HEK293 (cell line): ENCODE data around the gene ZNF613.
A peak's percentile ranks its signal among the peaks of the same experiment; 100 is the strongest.

Experiments
- CTCF ChIA-PET: fragments of 350-600 bp; formaldehyde crosslinking; extraction: SDS; loops from one replicate; lab custom pipeline; 2021; ENCODE audit warnings: antibody characterized with exemption; lab: Yijun Ruan, JAX
- POLR2A ChIA-PET: fragments of 300-600 bp; formaldehyde crosslinking; extraction: SDS; loops from one replicate; lab custom pipeline; 2020; ENCODE audit warnings: antibody characterized with exemption, inconsistent platforms; lab: Yijun Ruan, JAX
- H3K27ac ChIP-seq: fragments of 200-500 bp; sonication (Bioruptor generic); 2 replicates; pipeline ENCODE4 v1.5.1; 2014; ENCODE audit warnings: low read depth, low read length, control low read depth, inconsistent platforms; ENCODE audit errors: extremely low read depth
- H3K36me3 ChIP-seq, 2 experiments: fragments of 200-500 bp in 1 of 2; sonication (Bioruptor generic) in 1 of 2; 1 replicate in 1 of 2; 2 replicates in 1 of 2; pipeline ENCODE4 v1.5.1; 2014 to 2017; ENCODE audit warnings: inconsistent platforms in 2 of 2, low read length in 2 of 2; ENCODE audit not compliant: control insufficient read depth in 2 of 2, insufficient read depth in 1 of 2
- H3K4me1 ChIP-seq: fragments of 200-500 bp; sonication (Bioruptor generic); 2 replicates; pipeline ENCODE4 v1.5.1; 2014; ENCODE audit warnings: mild to moderate bottlenecking, low read length, inconsistent platforms; ENCODE audit not compliant: control insufficient read depth, insufficient read depth
- H3K4me3 ChIP-seq: 2 replicates; pipeline ENCODE4 v1.5.1; 2011; ENCODE audit warnings: low read depth, mild to moderate bottlenecking, control low read depth, low read length, moderate library complexity
- H3K9me3 ChIP-seq: fragments of 200-500 bp; sonication (Bioruptor generic); 2 replicates; pipeline ENCODE4 v1.5.1; 2014; ENCODE audit warnings: low read depth, low read length, inconsistent platforms; ENCODE audit not compliant: control insufficient read depth, insufficient read depth
- BCL11B ChIP-seq: fragments of 450-650 bp; formaldehyde crosslinking; IDR thresholded peaks from 2 replicates; pipeline ENCODE4 v1.5.1; 2016; ENCODE audit warnings: low read depth, missing biosample characterization, missing genetic modification characterization
- GLIS1 ChIP-seq: fragments of 450-650 bp; formaldehyde crosslinking; IDR thresholded peaks from 2 replicates; pipeline ENCODE4 v1.5.1; 2016; ENCODE audit warnings: missing biosample characterization, missing genetic modification characterization
- KLF1 ChIP-seq: fragments of 450-650 bp; formaldehyde crosslinking; IDR thresholded peaks from 2 replicates; pipeline ENCODE4 v1.5.1; 2016; ENCODE audit warnings: missing biosample characterization, missing genetic modification characterization
- MEIS1 ChIP-seq: sonication (generic); formaldehyde crosslinking; IDR thresholded peaks from 2 replicates; pipeline ENCODE4 v1.8.1; 2022; ENCODE audit warnings: missing genetic modification reagents, mild to moderate bottlenecking, borderline replicate concordance
- SALL2 ChIP-seq: fragments of 450-650 bp; formaldehyde crosslinking; IDR thresholded peaks from 2 replicates; pipeline ENCODE4 v1.5.0; 2017; ENCODE audit warnings: missing biosample characterization, mild to moderate bottlenecking, missing genetic modification characterization, borderline replicate concordance
- SP7 ChIP-seq: fragments of 450-650 bp; formaldehyde crosslinking; IDR thresholded peaks from 2 replicates; pipeline ENCODE4 v1.5.1; 2016; ENCODE audit warnings: missing biosample characterization, missing genetic modification characterization
- ZFP3 ChIP-seq: fragments of 450-650 bp; formaldehyde crosslinking; IDR thresholded peaks from 2 replicates; pipeline ENCODE4 v1.5.1; 2016; ENCODE audit warnings: low read depth, missing biosample characterization, missing genetic modification characterization
- ZIC2 ChIP-seq: fragments of 450-650 bp; formaldehyde crosslinking; IDR thresholded peaks from 2 replicates; pipeline ENCODE4 v1.5.1; 2016; ENCODE audit warnings: missing biosample characterization, missing genetic modification characterization
- ZNF112 ChIP-seq: fragments of 450-650 bp; formaldehyde crosslinking; IDR thresholded peaks from 2 replicates; pipeline ENCODE4 v1.5.0; 2017; ENCODE audit warnings: missing biosample characterization, missing genetic modification characterization
- ZNF155 ChIP-seq: fragments of 450-650 bp; formaldehyde crosslinking; IDR thresholded peaks from 2 replicates; pipeline ENCODE4 v1.5.1; 2016; ENCODE audit warnings: missing biosample characterization, missing genetic modification characterization
- ZNF16 ChIP-seq: fragments of 450-650 bp; formaldehyde crosslinking; IDR thresholded peaks from 2 replicates; pipeline ENCODE4 v1.5.1; 2016; ENCODE audit warnings: low read depth, missing biosample characterization, missing genetic modification characterization
- ZNF169 ChIP-seq: fragments of 450-650 bp; formaldehyde crosslinking; IDR thresholded peaks from 2 replicates; pipeline ENCODE4 v1.5.1; 2016; ENCODE audit warnings: missing biosample characterization, missing genetic modification characterization
- ZNF248 ChIP-seq: fragments of 450-650 bp; formaldehyde crosslinking; IDR thresholded peaks from 2 replicates; pipeline ENCODE4 v1.5.1; 2017; ENCODE audit warnings: missing biosample characterization, missing genetic modification characterization
- ZNF266 ChIP-seq: fragments of 450-650 bp; formaldehyde crosslinking; IDR thresholded peaks from 2 replicates; pipeline ENCODE4 v1.5.1; 2016; ENCODE audit warnings: missing biosample characterization, missing genetic modification characterization, low read depth
- ZNF341 ChIP-seq: fragments of 450-650 bp; formaldehyde crosslinking; IDR thresholded peaks from 2 replicates; pipeline ENCODE4; 2016; ENCODE audit warnings: low read depth, missing biosample characterization, missing genetic modification characterization
- ZNF366 ChIP-seq: fragments of 450-650 bp; formaldehyde crosslinking; conservative IDR thresholded peaks from 2 replicates; pipeline ENCODE4 v1.5.1; 2016; ENCODE audit warnings: missing biosample characterization, missing genetic modification characterization
- ZNF391 ChIP-seq: fragments of 450-650 bp; formaldehyde crosslinking; IDR thresholded peaks from 2 replicates; pipeline ENCODE4 v1.5.1; 2016; ENCODE audit warnings: low read depth, missing biosample characterization, missing genetic modification characterization, borderline replicate concordance
- ZNF544 ChIP-seq: fragments of 450-650 bp; formaldehyde crosslinking; IDR thresholded peaks from 2 replicates; pipeline ENCODE4 v1.5.0; 2017; ENCODE audit warnings: missing biosample characterization, missing genetic modification characterization
- ZNF548 ChIP-seq: fragments of 450-650 bp; formaldehyde crosslinking; IDR thresholded peaks from 2 replicates; pipeline ENCODE4 v1.5.1; 2016; ENCODE audit warnings: missing biosample characterization, missing genetic modification characterization
- ZNF747 ChIP-seq: fragments of 450-650 bp; formaldehyde crosslinking; IDR thresholded peaks from 2 replicates; pipeline ENCODE4 v1.5.1; 2016; ENCODE audit warnings: missing biosample characterization, missing genetic modification characterization
- ZNF830 ChIP-seq: fragments of 450-650 bp; IDR thresholded peaks from 2 replicates; pipeline ENCODE4 v1.5.0; 2018; ENCODE audit warnings: missing biosample characterization, missing genetic modification characterization, low read depth, mild to moderate bottlenecking, moderate library complexity
- TF ChIP-seq, protein P1 (sequence below): fragments of 450-650 bp; formaldehyde crosslinking; IDR thresholded peaks from 2 replicates; pipeline ENCODE4 v1.5.1; 2017; ENCODE audit warnings: missing biosample characterization, missing genetic modification characterization
- TF ChIP-seq, protein P2 (sequence below): fragments of 450-650 bp; formaldehyde crosslinking; IDR thresholded peaks from 2 replicates; pipeline ENCODE4; 2016; ENCODE audit warnings: missing biosample characterization, missing genetic modification characterization
- TF ChIP-seq, protein P3 (sequence below): fragments of 450-650 bp; formaldehyde crosslinking; IDR thresholded peaks from 2 replicates; pipeline ENCODE4 v1.5.1; 2016; ENCODE audit warnings: missing biosample characterization, missing genetic modification characterization
- TF ChIP-seq, protein P4 (sequence below): fragments of 450-650 bp; formaldehyde crosslinking; IDR thresholded peaks from 2 replicates; pipeline ENCODE4 v1.5.0; 2017; ENCODE audit warnings: missing biosample characterization, missing genetic modification characterization, borderline replicate concordance
- TF ChIP-seq, protein P5 (sequence below): fragments of 450-650 bp; formaldehyde crosslinking; IDR thresholded peaks from 2 replicates; pipeline ENCODE4 v1.5.1; 2016; ENCODE audit warnings: missing biosample characterization, missing genetic modification characterization, low read depth

The ZNF613 gene

DNA sequence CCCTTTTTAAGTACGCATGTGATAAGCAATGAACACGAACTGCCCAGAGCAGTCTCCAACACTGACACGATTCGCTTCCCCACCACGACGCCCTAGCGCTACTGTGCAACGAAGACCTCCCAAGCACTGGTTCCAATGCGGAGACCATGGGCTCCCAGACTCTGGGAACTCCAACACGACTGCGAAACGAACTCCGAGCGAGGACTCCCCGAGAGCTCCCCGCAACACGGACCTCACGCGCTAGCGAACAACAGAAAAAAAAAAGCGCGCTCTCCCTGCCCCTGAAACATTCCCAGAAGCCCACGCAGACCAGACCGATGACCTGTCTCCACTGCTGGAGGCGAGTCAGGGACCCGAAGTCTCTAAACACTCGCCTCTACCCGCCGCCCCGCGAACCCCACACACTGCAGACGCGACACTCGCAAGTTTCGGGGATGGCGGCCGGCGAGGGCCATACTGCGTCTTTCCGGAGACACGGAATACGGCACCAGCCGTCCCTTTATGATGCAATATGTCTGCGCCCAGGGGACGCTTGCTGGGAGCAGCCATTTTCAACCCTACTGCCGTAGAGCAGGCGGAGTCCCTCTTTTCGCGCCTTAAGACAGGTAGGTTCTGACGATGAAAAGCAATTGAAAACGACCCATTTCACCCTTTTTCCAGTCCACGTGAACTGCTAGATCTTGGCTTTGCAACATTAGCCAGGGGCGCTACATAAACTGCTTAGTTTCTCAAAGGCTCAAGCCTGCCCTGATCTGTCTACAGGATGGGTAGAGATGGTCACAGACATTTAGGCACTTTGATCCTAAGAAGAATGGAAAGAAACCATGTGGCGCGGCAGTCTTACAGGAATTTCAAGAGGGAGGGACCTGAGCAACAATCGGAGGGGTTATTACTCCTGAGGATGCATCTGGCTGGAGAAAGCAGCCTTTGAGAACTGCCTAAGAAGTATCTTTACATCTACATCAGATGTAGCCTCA is 39.5 kb upstream of the ZNF613 start, which contains the start of gene ZNF577:
Gene ZNF577, minus strand, starts transcription at position 430 of the 977 bp plus-strand sequence. CDS start 7,569 bp downstream, outside the sequence.
- Histone ChIP-seq H3K4me3 (peak within 1 kb of the TSS; percentile 65), H3K36me3 (peaks cover 9 to 52% of the 10 kb centered on the region in 2 experiments; a peak in 2 of 3 replicates), H3K27ac (peak within 1 kb of the TSS; percentile 3; the same call in 1 of the 2 replicates), H3K9me3 (0 out of 2 replicates have a peak, but pooled peaks cover 3% of the 10 kb centered on the region), H3K4me1 (no peaks in the 10 kb centered on the region)
- CTCF ChIA-PET = no interaction called here
- POLR2A ChIA-PET = interaction anchor here (0.5 kb wide), 2 partner anchors 114 to 674 kb away, joined by 3 to 5 read pairs; no protein-coding TSS in a partner anchor
- TF ChIP-seq MEIS1 (CRISPR knock-in tag) (no peak), ZNF544 (no peak), ZNF391 (no peak), SP7 (0 out of 2 replicates have a peak, but pooled peaks have one; percentile 36), ZIC2 (tag by site-specific recombination) (no peak), ZNF248 (tag by site-specific recombination) (no peak), ZNF169 (tag by site-specific recombination) (no peak), KLF1 (tag by site-specific recombination) (no peak), ZNF155 (no peak), ZNF16 (tag by site-specific recombination) (no peak), GLIS1 (0 out of 2 replicates have a peak, but pooled peaks have one; percentile 16), ZNF112 (no peak), ZNF266 (tag by site-specific recombination) (no peak), ZNF747 (tag by site-specific recombination) (no peak), ZFP3 (tag by site-specific recombination) (no peak), ZNF341 (tag by site-specific recombination) (no peak), ZNF830 (tag by site-specific recombination) (no peak), BCL11B (no peak), SALL2 (tag by site-specific recombination) (no peak), ZNF366 (no peak), ZNF548 (tag by site-specific recombination) (no peak)
- TF ChIP-seq, protein P1, sequence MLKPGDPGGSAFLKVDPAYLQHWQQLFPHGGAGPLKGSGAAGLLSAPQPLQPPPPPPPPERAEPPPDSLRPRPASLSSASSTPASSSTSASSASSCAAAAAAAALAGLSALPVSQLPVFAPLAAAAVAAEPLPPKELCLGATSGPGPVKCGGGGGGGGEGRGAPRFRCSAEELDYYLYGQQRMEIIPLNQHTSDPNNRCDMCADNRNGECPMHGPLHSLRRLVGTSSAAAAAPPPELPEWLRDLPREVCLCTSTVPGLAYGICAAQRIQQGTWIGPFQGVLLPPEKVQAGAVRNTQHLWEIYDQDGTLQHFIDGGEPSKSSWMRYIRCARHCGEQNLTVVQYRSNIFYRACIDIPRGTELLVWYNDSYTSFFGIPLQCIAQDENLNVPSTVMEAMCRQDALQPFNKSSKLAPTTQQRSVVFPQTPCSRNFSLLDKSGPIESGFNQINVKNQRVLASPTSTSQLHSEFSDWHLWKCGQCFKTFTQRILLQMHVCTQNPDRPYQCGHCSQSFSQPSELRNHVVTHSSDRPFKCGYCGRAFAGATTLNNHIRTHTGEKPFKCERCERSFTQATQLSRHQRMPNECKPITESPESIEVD = no peak
- TF ChIP-seq, protein P2, sequence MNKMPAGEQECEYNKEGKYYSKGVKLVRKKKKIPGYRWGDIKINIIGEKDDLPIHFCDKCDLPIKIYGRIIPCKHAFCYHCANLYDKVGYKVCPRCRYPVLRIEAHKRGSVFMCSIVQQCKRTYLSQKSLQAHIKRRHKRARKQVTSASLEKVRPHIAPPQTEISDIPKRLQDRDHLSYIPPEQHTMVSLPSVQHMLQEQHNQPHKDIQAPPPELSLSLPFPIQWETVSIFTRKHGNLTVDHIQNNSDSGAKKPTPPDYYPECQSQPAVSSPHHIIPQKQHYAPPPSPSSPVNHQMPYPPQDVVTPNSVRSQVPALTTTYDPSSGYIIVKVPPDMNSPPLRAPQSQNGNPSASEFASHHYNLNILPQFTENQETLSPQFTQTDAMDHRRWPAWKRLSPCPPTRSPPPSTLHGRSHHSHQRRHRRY = no peak
- TF ChIP-seq, protein P3, sequence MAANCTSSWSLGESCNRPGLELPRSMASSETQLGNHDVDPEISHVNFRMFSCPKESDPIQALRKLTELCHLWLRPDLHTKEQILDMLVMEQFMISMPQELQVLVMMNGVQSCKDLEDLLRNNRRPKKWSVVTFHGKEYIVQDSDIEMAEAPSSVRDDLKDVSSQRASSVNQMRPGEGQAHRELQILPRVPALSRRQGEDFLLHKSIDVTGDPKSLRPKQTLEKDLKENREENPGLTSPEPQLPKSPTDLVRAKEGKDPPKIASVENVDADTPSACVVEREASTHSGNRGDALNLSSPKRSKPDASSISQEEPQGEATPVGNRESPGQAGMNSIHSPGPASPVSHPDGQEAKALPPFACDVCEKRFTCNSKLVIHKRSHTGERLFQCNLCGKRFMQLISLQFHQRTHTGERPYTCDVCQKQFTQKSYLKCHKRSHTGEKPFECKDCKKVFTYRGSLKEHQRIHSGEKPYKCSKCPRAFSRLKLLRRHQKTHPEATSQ (tag by site-specific recombination) = no peak
- TF ChIP-seq, protein P4, sequence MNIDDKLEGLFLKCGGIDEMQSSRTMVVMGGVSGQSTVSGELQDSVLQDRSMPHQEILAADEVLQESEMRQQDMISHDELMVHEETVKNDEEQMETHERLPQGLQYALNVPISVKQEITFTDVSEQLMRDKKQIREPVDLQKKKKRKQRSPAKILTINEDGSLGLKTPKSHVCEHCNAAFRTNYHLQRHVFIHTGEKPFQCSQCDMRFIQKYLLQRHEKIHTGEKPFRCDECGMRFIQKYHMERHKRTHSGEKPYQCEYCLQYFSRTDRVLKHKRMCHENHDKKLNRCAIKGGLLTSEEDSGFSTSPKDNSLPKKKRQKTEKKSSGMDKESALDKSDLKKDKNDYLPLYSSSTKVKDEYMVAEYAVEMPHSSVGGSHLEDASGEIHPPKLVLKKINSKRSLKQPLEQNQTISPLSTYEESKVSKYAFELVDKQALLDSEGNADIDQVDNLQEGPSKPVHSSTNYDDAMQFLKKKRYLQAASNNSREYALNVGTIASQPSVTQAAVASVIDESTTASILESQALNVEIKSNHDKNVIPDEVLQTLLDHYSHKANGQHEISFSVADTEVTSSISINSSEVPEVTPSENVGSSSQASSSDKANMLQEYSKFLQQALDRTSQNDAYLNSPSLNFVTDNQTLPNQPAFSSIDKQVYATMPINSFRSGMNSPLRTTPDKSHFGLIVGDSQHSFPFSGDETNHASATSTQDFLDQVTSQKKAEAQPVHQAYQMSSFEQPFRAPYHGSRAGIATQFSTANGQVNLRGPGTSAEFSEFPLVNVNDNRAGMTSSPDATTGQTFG (tag by site-specific recombination) = no peak
- TF ChIP-seq, protein P5, sequence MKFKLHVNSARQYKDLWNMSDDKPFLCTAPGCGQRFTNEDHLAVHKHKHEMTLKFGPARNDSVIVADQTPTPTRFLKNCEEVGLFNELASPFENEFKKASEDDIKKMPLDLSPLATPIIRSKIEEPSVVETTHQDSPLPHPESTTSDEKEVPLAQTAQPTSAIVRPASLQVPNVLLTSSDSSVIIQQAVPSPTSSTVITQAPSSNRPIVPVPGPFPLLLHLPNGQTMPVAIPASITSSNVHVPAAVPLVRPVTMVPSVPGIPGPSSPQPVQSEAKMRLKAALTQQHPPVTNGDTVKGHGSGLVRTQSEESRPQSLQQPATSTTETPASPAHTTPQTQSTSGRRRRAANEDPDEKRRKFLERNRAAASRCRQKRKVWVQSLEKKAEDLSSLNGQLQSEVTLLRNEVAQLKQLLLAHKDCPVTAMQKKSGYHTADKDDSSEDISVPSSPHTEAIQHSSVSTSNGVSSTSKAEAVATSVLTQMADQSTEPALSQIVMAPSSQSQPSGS = no peak
